IMR-90 (cell line): ENCODE data around the gene LCNL1.

Experiments used
- BHLHE40 ChIP-seq: fragments of 150-350 bp; IDR thresholded peaks from 2 replicates; pipeline ENCODE4 v1.6.1; 2016; ENCODE audit warnings: mild to moderate bottlenecking, low read depth, low read length
- CEBPB ChIP-seq: IDR thresholded peaks from 2 replicates; pipeline ENCODE4 v1.6.1; 2012; ENCODE audit warnings: low read depth, low read length, improper control_type of control experiment
- MXI1 ChIP-seq: IDR thresholded peaks from 2 replicates; pipeline ENCODE4 v1.6.1; 2012; ENCODE audit warnings: low read depth, mild to moderate bottlenecking, low read length, moderate library complexity, borderline replicate concordance
- POLR2A ChIP-seq: IDR thresholded peaks from 2 replicates; pipeline ENCODE4 v1.6.1; 2012; ENCODE audit warnings: mild to moderate bottlenecking, low read depth, low read length
- RAD21 ChIP-seq: IDR thresholded peaks from 2 replicates; pipeline ENCODE4 v1.6.1; 2012; ENCODE audit warnings: low read length, improper control_type of control experiment
- RFX5 ChIP-seq: IDR thresholded peaks from 2 replicates; pipeline ENCODE4 v1.8.0; 2012; ENCODE audit warnings: low read depth, mild to moderate bottlenecking, low read length, moderate library complexity
- SMC3 ChIP-seq: fragments of 150-350 bp; IDR thresholded peaks from 2 replicates; pipeline ENCODE4 v1.6.1; 2016; ENCODE audit warnings: low read depth, mild to moderate bottlenecking, antibody characterized with exemption, low read length, moderate library complexity
- TF ChIP-seq, protein P1 (sequence below): conservative IDR thresholded peaks from 2 replicates; pipeline ENCODE4 v1.5.1; 2012; ENCODE audit warnings: mild to moderate bottlenecking, low read depth, low read length, improper control_type of control experiment
- TF ChIP-seq, protein P2 (sequence below): fragments of 150-350 bp; IDR thresholded peaks from 2 replicates; pipeline ENCODE4 v1.6.1; 2016; ENCODE audit warnings: low read depth, mild to moderate bottlenecking, low read length, moderate library complexity, borderline replicate concordance

DNA sequence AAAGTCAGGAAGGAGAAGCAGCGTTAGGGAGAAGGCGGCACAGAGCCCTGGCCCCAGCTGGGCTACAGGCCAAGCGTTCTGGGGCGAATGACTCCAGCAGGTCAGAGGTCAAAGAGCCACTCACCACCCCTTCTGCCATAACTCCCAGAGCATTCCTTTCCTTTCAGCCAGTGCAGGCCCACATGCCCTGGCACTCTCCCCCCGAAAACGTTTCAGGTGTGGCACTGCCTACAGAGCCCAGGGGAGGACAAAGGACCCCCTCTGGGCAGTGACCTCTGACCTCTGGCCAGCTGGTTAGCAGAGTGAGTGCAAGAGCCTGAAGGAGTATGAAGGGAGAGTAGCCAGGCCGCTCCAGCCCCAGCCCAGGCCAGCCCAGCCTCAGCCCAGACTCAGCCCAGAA, 40.4 kb downstream of the LCNL1 start:
- TF ChIP-seq, protein P1, sequence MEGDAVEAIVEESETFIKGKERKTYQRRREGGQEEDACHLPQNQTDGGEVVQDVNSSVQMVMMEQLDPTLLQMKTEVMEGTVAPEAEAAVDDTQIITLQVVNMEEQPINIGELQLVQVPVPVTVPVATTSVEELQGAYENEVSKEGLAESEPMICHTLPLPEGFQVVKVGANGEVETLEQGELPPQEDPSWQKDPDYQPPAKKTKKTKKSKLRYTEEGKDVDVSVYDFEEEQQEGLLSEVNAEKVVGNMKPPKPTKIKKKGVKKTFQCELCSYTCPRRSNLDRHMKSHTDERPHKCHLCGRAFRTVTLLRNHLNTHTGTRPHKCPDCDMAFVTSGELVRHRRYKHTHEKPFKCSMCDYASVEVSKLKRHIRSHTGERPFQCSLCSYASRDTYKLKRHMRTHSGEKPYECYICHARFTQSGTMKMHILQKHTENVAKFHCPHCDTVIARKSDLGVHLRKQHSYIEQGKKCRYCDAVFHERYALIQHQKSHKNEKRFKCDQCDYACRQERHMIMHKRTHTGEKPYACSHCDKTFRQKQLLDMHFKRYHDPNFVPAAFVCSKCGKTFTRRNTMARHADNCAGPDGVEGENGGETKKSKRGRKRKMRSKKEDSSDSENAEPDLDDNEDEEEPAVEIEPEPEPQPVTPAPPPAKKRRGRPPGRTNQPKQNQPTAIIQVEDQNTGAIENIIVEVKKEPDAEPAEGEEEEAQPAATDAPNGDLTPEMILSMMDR = no peak
- TF ChIP-seq POLR2A (no peak), RAD21 (no peak), BHLHE40 (no peak), SMC3 (no peak), CEBPB (no peak), MXI1 (no peak), RFX5 (no peak)
- TF ChIP-seq, protein P2, sequence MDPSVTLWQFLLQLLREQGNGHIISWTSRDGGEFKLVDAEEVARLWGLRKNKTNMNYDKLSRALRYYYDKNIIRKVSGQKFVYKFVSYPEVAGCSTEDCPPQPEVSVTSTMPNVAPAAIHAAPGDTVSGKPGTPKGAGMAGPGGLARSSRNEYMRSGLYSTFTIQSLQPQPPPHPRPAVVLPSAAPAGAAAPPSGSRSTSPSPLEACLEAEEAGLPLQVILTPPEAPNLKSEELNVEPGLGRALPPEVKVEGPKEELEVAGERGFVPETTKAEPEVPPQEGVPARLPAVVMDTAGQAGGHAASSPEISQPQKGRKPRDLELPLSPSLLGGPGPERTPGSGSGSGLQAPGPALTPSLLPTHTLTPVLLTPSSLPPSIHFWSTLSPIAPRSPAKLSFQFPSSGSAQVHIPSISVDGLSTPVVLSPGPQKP = no peak
